ENCODE results near the gene DGUOK. TPM values are rescaled to one million over a fixed set of nuclear protein-coding genes. Genes with fewer than 3 reads are reported as not detected.
A peak's percentile ranks its signal among the peaks of the same experiment; 100 is the strongest.

Gene DGUOK
- total RNA-seq, 2 donors from 2014 or later = 13.2 to 16.1 TPM

DNA sequence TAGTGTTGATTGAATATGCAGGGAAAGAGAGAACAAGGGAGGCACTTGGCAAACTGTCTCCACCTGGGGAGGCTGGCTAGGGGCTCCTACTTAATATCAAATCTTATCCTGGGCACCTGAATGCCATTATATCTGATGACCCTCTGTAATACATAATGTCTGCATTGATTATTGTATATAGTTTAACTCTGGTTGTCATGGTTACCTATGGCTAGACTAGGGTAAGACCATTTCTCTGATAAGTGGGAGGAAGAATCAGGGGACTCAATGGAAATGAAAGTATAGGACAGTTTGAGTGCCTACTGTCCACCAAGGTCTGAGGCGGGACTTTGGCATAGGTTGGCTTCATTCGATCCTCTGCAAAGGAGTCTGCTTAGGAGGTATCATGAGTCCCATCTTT, 50.8 kb downstream of the DGUOK start:
- Histone ChIP-seq H3K9me3 (no peaks in the 10 kb centered on the region), H3K36me3 (replicated peaks in 1 of 2; ENCODE audit: insufficient read depth in 1 of 2, low read depth in 2 of 2) (no peaks in the 10 kb centered on the region), H3K27ac (no peak overlapping the region), H3K27me3 (no peaks in the 10 kb centered on the region), H3K4me1 (peaks cover 25% of the 10 kb centered on the region), H3K4me3 (no peak overlapping the region)
- ATAC-seq (no peak), DNase-seq (no peak)
- 94 to 97% methylated on average over 2 of the region's 2 CpGs for WGBS, 2 donors
- intact Hi-C loops (cut with DNase I) = no loop called here
- no peak for TF ChIP-seq POLR2A (IDR thresholded peaks at IDR 0.05)
- TF ChIP-seq, protein P1, sequence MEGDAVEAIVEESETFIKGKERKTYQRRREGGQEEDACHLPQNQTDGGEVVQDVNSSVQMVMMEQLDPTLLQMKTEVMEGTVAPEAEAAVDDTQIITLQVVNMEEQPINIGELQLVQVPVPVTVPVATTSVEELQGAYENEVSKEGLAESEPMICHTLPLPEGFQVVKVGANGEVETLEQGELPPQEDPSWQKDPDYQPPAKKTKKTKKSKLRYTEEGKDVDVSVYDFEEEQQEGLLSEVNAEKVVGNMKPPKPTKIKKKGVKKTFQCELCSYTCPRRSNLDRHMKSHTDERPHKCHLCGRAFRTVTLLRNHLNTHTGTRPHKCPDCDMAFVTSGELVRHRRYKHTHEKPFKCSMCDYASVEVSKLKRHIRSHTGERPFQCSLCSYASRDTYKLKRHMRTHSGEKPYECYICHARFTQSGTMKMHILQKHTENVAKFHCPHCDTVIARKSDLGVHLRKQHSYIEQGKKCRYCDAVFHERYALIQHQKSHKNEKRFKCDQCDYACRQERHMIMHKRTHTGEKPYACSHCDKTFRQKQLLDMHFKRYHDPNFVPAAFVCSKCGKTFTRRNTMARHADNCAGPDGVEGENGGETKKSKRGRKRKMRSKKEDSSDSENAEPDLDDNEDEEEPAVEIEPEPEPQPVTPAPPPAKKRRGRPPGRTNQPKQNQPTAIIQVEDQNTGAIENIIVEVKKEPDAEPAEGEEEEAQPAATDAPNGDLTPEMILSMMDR (IDR thresholded peaks at IDR 0.05) = no peak

DNA sequence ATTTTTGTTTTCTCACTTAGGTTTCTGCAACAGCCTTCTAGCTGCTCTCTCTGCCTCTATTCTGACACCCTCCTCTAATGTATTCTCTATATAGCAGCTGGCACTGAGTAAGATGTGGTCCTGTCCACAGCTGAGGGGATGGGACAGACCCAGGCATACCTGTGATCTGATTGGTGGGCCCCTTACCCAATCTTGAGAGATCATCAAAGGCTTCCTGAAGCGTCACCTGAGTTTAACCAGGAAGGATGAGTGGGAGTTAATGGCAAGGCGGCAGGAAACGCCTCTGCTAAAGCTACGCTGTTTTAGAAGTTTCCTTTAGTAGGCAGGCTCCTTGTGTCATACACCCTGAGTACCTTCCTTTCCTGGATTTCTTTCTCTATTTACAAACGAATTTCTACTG, 52.3 kb downstream of the DGUOK start:
- Histone ChIP-seq H3K4me3 (no peak overlapping the region), H3K27ac (no peak overlapping the region), H3K27me3 (no peaks in the 10 kb centered on the region), H3K4me1 (peaks cover 38% of the 10 kb centered on the region), H3K9me3 (no peaks in the 10 kb centered on the region), H3K36me3 (replicated peaks in 1 of 2; ENCODE audit: insufficient read depth in 1 of 2, low read depth in 2 of 2) (no peaks in the 10 kb centered on the region)
- ATAC-seq = no peak
- intact Hi-C loops (cut with DNase I) = no loop called here
- 60 to 76% methylated on average over 5 of the region's 5 CpGs for WGBS, 2 donors
- TF ChIP-seq, protein P1 (IDR thresholded peaks at IDR 0.05) = no peak
- no peak for TF ChIP-seq POLR2A (IDR thresholded peaks at IDR 0.05)
- DNase-seq = no peak

DNA sequence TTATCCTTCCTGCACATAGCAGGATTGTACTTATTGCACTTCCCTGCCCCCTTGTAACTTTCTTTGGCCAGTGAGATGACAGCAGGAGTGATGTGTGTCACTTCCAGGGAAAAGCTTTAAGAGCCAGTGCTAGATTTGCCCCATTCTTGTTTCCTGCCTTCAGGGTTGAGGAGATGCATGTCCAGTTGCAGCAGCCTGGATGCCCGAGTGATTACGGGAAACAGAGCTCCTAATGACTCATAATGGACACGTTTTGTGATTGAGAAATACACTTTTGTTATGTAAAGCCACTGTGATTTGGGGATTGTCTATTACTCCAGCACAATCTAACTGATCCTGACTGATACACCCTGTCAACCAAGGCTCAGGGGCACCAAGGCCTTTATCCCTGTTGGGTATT, 53.0 kb downstream of the DGUOK start:
- peak in 1 of 4 donors; percentile 57 for DNase-seq
- no peak overlapping the region for H3K27ac ChIP-seq
- H3K4me3 ChIP-seq = no peak overlapping the region
- intact Hi-C loops (cut with DNase I) = loop anchor here (10.0 kb wide), 2 partner anchors 45 to 155 kb away; partner anchors contain the start of gene STAMBP
- H3K4me1 ChIP-seq = peaks cover 42% of the 10 kb centered on the region
- WGBS, 2 donors = 46 to 60% methylated on average over 3 of the region's 3 CpGs
- H3K27me3 ChIP-seq = no peaks in the 10 kb centered on the region
- H3K9me3 ChIP-seq = no peaks in the 10 kb centered on the region
- no peaks in the 10 kb centered on the region for H3K36me3 ChIP-seq (replicated peaks in 1 of 2; ENCODE audit: insufficient read depth in 1 of 2, low read depth in 2 of 2)
- TF ChIP-seq, protein P1 (IDR thresholded peaks at IDR 0.05) = no peak
- TF ChIP-seq POLR2A (IDR thresholded peaks at IDR 0.05) = no peak
- no peak for ATAC-seq

DNA sequence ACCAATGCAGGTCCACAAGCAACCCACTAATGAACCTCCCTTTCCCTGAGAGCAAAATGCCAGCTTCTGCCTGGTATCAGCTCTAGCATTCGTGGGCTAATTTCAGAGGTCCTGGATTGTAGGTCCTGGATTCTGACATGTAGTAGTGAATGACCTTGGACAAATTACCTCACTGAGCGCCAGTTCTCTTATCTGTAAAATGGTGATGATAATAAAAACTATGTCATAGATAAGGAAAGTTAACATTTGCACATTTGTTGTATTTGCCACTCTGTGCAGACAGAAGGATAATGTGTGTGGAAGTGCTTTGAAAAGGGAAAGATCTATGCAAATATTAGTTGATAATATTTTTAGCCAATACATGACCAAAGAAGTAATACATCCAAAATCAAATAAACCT, 53.9 kb downstream of the DGUOK start:
- WGBS, 2 donors = 13 to 19% methylated on average over 2 of the region's 2 CpGs
- no peaks in the 10 kb centered on the region for H3K9me3 ChIP-seq
- no peak overlapping the region for H3K4me3 ChIP-seq
- ATAC-seq (no peak), DNase-seq (no peak)
- no peak overlapping the region for H3K27ac ChIP-seq
- intact Hi-C loops (cut with DNase I) = loop anchor here (10.0 kb wide), 2 partner anchors 46 to 156 kb away; partner anchors contain the start of gene STAMBP
- H3K36me3 ChIP-seq (replicated peaks in 1 of 2; ENCODE audit: insufficient read depth in 1 of 2, low read depth in 2 of 2) = no peaks in the 10 kb centered on the region
- no peaks in the 10 kb centered on the region for H3K27me3 ChIP-seq
- no peak for TF ChIP-seq POLR2A (IDR thresholded peaks at IDR 0.05)
- TF ChIP-seq, protein P1 (IDR thresholded peaks at IDR 0.05) = no peak
- peaks cover 43% of the 10 kb centered on the region for H3K4me1 ChIP-seq
